HG02759 (cell line): ENCODE results near the gene ZNF566.
A peak's percentile ranks its signal among the peaks of the same experiment; 100 is the strongest.
"Not testable (repeated sequence)": the region's sequence is repeated elsewhere in the genome, so short reads cannot be mapped to it uniquely, and the experiment has no call there.

Experiments used
- ATAC-seq: cut with Tn5 transposase; IDR thresholded peaks from one replicate; pipeline ENCODE4 v1.9.1; 2021; ENCODE audit warnings: mild to moderate bottlenecking, moderate library complexity; ENCODE audit not compliant: unreplicated experiment

ZNF566 gene

GRCh38 chr19:36489118-36489919 lies at the start of gene ZNF566:
Gene ZNF566, minus strand, starts transcription at chr19:36489561. Its CDS starts 13,004 bp downstream, at chr19:36476557.
- peak; percentile 91 for ATAC-seq

- peak; percentile 24 for ATAC-seq
These were observed 39.7 kb upstream of the ZNF566 start for GRCh38 chr19:36528921-36529518.

GRCh38 chr19:36528194-36528920 lies 39.0 kb upstream of the ZNF566 start, which contains the start of gene ZNF260:
Gene ZNF260, minus strand, starts transcription at chr19:36528271. Its CDS starts 13,033 bp downstream, at chr19:36515238.
- peak; percentile 91 for ATAC-seq

GRCh38 chr19:36527873-36528193 lies 38.5 kb upstream of the ZNF566 start:
- no peak for ATAC-seq

GRCh38 chr19:36527341-36527740 lies 38.0 kb upstream of the ZNF566 start:
- ATAC-seq, result no peak

- ATAC-seq, result no peak
These were observed 37.2 kb upstream of the ZNF566 start for GRCh38 chr19:36526581-36526980.

- ATAC-seq, result no peak
These were observed 35.3 kb upstream of the ZNF566 start for GRCh38 chr19:36524617-36525016.

GRCh38 chr19:36514012-36514612 lies 24.8 kb upstream of the ZNF566 start:
- no peak for ATAC-seq

- ATAC-seq, result no peak
These were observed 19.0 kb upstream of the ZNF566 start for GRCh38 chr19:36508325-36508724.

GRCh38 chr19:36501973-36502372 lies 12.6 kb upstream of the ZNF566 start:
- ATAC-seq, result no peak

GRCh38 chr19:36497001-36497400 lies 7.6 kb upstream of the ZNF566 start:
- ATAC-seq, result no peak

- not testable (repeated sequence) for ATAC-seq
These were observed 3.5 kb upstream of the ZNF566 start for GRCh38 chr19:36492689-36493453.

GRCh38 chr19:36490846-36491245 lies 1.5 kb upstream of the ZNF566 start:
- ATAC-seq, result not testable (repeated sequence)

GRCh38 chr19:36489920-36490415 lies 607 bp upstream of the ZNF566 start:
- peak; percentile 61 for ATAC-seq

GRCh38 chr19:36488846-36489117 lies 579 bp downstream of the ZNF566 start:
- peak; percentile 24 for ATAC-seq

- ATAC-seq, result no peak
These were observed 1.1 kb downstream of the ZNF566 start for GRCh38 chr19:36488118-36488845.

- no peak for ATAC-seq
These were observed 5.7 kb downstream of the ZNF566 start for GRCh38 chr19:36483653-36484052.

- no peak for ATAC-seq
These were observed 6.5 kb downstream of the ZNF566 start for GRCh38 chr19:36482876-36483275.

- no peak for ATAC-seq
These were observed 29.3 kb downstream of the ZNF566 start for GRCh38 chr19:36460046-36460445.

- ATAC-seq, result no peak
These were observed 32.5 kb downstream of the ZNF566 start for GRCh38 chr19:36456831-36457230.
